AG04449 (cell line): Measurements from ENCODE around the gene FAM240B.

Source experiments
- CTCF ChIA-PET: fragments of 350-600 bp; formaldehyde crosslinking; extraction: SDS; loops from one replicate; lab custom pipeline; 2021; ENCODE audit warnings: antibody characterized with exemption; lab: Yijun Ruan, JAX
- POLR2A ChIA-PET: fragments of 400-600, 350-600 bp; formaldehyde crosslinking; extraction: SDS; loops from one replicate; lab custom pipeline; 2020; ENCODE audit warnings: antibody characterized with exemption, inconsistent platforms; lab: Yijun Ruan, JAX
- DNase-seq: peaks from one replicate; pipeline ENCODE4 v3.0.0-alpha.2; 2010; ENCODE audit warnings: low read depth, low spot score
- H3K4me3 ChIP-seq: 2 replicates; pipeline ENCODE4 v1.5.1; 2011; ENCODE audit warnings: low read depth, mild to moderate bottlenecking, control low read depth, low read length
- TF ChIP-seq, protein P1 (sequence below): IDR thresholded peaks from one replicate; pipeline ENCODE4 v1.5.1; 2011; ENCODE audit warnings: mild to moderate bottlenecking, moderate library complexity, low read length, control low read depth, inconsistent platforms; ENCODE audit not compliant: insufficient read depth; ENCODE audit errors: missing control alignments

Gene FAM240B

DNA sequence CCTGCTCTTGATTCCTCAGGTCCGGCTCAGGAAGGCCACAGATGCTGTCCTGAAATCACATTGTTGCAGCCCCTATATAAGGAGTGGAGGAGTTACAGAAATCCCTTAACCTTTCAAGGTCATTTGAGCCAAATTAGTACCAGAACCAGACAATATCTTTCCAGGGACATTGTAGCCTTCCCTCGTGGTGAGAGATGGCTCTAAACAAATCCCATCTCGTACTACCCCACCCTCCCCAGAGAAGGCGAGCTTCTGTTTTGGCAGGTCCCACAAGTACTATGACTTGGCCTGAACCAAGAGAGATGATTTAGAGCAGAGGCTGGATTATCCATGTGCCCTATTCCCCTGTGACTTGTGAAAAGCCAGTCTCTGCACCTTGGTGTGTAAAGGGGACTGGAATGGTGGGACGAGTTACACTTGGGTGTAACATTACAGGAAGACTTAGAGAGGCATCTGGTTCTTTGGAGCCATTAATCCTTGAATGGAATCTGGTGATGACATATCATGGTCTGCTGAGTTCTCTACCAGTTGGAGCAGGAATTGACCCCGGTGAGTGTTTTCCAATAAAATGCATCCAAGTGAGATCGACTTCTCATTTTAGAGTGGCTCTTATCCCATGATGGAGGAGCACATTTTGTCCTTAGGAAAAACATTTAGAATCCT, at the start of gene FAM240B:
Gene FAM240B (minus strand): TSS at position 51 of the 663 bp plus-strand sequence. CDS start 16,134 bp downstream, outside the sequence.
- no peak for DNase-seq
- TF ChIP-seq, protein P1, sequence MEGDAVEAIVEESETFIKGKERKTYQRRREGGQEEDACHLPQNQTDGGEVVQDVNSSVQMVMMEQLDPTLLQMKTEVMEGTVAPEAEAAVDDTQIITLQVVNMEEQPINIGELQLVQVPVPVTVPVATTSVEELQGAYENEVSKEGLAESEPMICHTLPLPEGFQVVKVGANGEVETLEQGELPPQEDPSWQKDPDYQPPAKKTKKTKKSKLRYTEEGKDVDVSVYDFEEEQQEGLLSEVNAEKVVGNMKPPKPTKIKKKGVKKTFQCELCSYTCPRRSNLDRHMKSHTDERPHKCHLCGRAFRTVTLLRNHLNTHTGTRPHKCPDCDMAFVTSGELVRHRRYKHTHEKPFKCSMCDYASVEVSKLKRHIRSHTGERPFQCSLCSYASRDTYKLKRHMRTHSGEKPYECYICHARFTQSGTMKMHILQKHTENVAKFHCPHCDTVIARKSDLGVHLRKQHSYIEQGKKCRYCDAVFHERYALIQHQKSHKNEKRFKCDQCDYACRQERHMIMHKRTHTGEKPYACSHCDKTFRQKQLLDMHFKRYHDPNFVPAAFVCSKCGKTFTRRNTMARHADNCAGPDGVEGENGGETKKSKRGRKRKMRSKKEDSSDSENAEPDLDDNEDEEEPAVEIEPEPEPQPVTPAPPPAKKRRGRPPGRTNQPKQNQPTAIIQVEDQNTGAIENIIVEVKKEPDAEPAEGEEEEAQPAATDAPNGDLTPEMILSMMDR: no peak
- ChIA-PET POLR2A (no interaction called here), CTCF (no interaction called here)
- no peak within 1 kb of the TSS for H3K4me3 ChIP-seq

DNA sequence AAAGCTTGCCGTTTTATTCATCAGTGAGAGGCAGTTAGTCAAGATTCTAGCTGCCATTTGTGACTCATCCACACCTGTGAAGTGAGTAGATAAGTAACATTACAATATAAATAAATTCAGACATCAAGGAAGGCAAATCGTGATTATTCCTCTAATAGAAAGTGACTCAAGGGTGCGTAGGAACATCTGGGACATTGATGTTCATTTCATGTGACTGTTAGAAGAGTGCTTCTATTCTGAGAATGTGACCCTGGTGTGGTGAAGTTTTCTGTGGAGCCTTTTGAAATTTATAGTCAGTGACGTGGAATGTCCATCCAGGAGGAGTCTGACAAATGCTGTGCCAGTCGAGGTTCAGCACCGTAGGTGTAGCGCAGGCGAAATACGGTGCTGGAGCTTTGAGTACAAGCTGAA, 48.4 kb upstream of the FAM240B start:
- TF ChIP-seq, protein P1: no peak
- DNase-seq: no peak
- ChIA-PET POLR2A (no interaction called here), CTCF (no interaction called here)
- H3K4me3 ChIP-seq: no peak overlapping the region

DNA sequence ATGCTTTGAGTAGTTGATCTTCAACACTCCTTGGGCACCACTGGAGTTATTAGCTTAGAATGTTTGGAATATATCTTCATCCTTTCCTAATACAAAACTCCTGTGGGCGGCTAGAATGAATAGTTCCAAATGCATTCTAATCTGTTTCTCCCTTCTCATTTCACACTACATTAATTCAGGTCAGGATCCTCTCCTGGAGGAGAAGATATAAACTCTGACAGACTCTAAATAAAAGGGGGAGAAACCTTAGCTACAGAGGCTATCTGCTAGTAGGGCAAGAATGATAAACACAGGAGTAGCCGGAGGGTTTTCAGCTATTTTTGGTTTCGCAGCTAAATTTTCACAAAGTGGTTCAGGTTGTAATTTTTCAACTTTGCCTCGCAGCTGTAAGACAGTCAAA, 45.2 kb upstream of the FAM240B start:
- CTCF ChIA-PET: no interaction called here
- TF ChIP-seq, protein P1: no peak
- no peak for DNase-seq
- POLR2A ChIA-PET: no interaction called here
- no peak overlapping the region for H3K4me3 ChIP-seq

DNA sequence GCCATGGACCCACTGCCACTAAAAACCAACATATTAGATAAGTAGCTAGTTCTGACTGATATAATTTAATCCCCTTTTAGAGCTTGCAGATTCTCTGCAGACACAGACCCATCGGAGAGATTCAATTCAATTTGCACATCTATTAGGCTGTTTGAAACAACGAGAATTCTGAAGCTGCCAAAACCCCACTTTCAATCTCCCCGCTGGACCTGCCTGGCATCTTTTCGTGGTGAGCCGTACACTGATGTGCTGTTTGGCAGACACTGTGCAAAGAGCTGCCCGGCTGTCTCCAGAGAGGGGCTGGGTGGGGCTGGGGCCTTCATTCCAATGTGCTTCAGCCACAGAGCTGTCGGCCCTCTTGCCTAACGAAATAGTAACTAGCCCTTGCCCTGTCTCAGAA, 42.1 kb upstream of the FAM240B start:
- TF ChIP-seq, protein P1: no peak
- H3K4me3 ChIP-seq: no peak overlapping the region
- no peak for DNase-seq
- CTCF ChIA-PET: no interaction called here
- POLR2A ChIA-PET: no interaction called here

DNA sequence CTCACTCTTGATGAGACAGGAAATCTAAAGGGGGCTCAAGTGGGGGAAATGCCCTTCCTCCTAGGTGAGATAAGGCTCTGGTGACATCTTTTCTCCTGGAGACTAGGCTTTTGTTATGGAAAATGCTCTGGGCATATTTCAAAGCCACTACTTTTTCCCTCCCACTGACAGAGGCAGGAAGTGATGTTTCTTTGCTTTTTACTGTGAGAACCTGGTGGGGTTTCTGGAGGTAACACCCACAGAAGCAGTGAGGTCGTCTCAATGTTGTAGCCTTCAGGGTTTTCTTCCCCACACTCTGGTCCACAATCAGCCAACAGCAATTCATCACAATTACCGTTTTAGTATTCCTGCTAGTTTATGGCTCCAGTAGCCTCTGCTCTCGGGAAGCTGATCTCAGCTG, 41.4 kb upstream of the FAM240B start:
- TF ChIP-seq, protein P1: no peak
- ChIA-PET CTCF (no interaction called here), POLR2A (no interaction called here)
- no peak overlapping the region for H3K4me3 ChIP-seq
- DNase-seq: no peak

DNA sequence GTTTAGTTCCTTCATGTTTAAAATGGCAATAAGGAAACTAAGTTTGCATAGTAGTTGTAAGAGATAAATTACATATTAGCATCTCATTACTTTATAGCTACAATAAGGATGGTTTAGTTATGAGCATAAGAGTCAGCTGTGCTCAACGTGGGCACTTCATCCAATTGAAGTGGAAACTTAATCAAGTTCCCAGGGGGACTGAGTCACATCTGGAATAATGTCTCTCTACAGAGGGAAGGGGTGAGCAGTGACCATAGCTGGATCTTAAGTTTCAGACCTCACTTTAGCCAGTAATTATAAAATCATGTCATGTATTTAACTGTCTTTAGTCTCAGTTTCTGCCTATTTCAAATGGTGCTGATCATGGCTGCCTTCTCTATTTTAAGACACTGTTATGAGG, 36.8 kb upstream of the FAM240B start:
- H3K4me3 ChIP-seq: no peak overlapping the region
- ChIA-PET POLR2A (no interaction called here), CTCF (no interaction called here)
- TF ChIP-seq, protein P1: no peak
- no peak for DNase-seq
